HG02610 (cell line): ENCODE data around the gene DAO.
"Not testable (repeated sequence)": the region's sequence is repeated elsewhere in the genome, so short reads cannot be mapped to it uniquely, and the experiment has no call there.

ENCODE experiments used
- ATAC-seq: cut with Tn5 transposase; IDR thresholded peaks from one replicate; pipeline ENCODE4 v1.9.1; 2021; ENCODE audit warnings: mild to moderate bottlenecking, moderate library complexity; ENCODE audit not compliant: unreplicated experiment

Gene DAO

DNA sequence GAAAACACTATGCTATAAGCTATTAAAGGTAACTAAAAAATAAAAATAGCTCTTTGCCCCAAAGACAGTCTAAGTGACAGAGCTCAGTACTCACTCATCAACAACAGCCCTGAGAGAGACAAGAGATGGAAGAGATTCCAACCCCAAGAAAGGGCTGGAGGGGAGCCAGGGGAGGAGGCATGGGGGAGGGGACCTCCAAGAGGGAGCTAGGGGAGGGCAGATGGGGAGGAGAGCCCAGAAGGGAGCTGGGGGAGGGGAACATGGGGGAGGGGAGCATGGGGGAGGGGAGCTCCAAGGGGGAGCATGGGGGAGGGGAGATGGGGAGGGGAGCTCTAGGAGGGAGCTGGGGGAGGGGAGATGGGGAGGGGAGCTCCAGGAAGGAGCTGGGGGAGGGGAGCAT, 30.2 kb upstream of the DAO start:
- ATAC-seq, result no peak

DNA sequence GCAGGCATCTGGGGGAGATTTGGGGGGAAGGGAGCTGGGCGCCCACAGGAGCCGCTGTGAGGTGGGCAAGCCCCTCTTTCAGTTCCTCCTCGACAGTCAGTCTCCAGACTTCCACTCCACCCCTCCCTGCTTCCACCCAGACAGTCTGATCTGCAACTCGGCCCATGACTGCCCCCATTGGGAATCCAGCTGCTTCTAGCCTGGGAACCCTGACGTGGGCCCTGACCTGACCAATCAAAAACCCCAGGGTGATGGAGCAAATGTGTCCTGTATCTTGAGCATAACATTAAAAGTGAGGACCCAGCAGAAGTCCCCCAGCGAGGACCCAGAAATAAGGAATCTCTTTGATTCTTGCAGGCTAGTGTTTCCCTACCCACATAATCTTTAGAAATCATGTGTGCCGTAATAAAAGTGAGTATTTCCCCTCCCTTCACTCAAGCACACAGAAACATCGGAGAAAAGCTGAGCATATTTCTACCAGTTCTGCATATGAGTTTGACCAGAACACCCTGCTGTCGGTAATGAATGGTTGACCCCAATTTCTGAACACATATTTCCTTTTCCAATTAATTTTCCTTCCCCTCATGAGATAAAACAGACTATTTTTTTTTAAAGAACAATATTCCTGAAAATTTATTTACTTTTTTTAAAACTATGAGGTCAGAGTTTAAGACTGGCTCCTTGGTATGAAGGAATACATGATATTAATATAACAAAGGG, 28.9 kb upstream of the DAO start:
- peak; percentile 70 for ATAC-seq

DNA sequence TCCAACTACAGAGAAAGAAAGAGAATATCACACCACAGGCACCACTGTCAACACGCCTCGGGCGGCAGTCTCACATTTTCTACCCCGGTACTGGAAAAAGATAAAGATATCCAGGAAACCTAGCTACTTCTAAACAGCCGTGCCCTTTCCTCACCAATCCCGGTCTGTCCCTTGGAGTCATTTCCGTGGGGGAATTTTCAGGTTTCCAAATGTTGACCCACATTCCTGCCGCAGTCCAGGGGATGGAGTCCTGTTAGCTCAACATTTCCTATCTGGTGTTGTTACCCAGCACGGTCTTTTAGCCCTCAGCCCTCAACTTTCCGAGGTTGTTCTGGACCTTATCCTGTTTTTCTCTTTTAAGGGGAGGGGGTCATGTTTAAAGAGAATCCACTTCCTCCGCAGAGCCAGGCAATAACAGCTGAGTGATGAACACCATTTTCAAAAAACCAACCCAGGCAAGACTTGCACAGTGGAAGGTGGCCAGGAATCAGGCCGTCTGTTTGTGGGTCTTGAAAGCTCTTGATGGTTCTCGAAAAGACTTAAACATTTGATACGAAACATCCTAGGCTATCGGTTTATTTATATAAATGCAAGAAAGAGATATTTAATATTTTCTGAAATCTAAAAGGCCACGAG, 27.1 kb upstream of the DAO start:
- no peak for ATAC-seq

DNA sequence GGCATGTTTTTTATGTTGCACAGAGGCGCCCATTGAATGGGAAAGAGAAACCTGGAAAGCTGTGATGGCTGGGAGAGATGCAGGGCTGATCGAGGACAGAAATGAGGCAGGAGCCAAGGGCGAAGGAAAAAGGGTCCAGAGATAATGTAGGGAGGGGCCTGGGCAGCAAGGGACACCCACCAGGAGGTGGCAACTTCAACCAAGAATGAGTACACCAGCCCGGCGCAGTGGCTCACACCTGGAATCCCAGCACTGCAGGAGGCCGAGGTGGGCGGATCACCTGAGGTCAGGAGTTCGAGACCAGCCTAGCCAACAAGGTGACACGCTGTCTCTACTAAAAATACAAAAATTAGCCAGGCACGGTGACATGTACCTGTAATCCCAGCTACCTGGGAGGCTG, 26.5 kb upstream of the DAO start:
- no peak for ATAC-seq

DNA sequence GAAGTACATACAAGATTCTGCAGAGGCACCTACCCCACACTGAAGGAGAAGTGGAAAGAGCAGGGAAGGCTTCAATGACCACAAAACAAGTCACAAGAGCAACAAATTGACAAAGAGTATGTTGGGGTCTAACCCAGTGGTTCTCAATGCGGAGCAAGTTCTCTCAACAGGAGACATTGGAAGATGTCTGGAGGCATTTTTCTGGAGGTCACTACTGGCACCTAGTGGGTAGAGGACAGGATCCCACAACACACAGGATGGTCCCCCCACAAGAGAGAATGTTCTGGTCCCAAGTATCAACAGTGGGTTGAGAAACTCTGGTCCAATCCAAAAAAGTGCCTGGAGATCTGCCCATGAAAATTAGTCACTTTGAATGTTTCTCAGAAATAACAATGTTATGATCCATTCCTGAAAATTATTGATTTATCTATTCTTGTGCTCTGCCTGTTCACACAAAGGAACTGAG, 25.9 kb upstream of the DAO start:
- no peak for ATAC-seq

DNA sequence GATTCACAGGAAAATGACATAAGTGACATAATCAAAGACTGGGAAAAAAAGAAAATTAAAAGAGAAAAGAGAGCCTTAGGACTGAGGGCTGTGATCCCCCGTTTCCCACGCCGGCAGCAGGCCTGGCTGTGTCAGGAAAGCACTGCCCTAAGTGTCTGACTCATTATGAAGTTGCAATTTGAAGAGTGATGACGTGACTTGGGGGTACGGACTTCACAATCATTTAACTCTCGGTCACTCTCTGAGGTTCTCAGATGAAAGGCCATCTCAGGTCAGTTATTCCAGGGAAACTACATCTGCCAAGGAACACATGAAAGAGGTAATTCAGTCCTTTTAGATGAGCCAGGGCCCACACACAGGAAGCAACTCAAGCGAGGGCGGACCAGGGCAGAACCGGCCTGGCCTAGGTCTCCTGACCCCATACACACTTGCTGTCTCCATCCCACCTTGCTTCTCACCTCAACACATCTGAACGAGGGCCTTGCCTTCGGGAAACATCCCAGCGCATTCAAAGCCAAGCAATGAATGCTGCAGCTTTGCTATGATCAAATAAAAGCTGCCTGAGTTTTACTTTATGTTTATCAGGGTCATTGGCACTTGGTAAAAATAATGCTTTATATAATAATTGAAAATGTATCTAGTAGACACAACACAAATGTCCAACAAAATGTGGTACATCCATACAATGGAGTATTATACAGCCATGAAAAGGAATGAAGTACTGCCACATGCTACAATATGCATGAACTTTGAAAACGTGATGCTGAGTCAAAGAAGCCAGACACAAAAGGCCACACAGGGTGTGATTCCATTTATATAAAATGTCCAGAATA, 25.2 kb upstream of the DAO start:
- ATAC-seq, result peak; percentile 30

DNA sequence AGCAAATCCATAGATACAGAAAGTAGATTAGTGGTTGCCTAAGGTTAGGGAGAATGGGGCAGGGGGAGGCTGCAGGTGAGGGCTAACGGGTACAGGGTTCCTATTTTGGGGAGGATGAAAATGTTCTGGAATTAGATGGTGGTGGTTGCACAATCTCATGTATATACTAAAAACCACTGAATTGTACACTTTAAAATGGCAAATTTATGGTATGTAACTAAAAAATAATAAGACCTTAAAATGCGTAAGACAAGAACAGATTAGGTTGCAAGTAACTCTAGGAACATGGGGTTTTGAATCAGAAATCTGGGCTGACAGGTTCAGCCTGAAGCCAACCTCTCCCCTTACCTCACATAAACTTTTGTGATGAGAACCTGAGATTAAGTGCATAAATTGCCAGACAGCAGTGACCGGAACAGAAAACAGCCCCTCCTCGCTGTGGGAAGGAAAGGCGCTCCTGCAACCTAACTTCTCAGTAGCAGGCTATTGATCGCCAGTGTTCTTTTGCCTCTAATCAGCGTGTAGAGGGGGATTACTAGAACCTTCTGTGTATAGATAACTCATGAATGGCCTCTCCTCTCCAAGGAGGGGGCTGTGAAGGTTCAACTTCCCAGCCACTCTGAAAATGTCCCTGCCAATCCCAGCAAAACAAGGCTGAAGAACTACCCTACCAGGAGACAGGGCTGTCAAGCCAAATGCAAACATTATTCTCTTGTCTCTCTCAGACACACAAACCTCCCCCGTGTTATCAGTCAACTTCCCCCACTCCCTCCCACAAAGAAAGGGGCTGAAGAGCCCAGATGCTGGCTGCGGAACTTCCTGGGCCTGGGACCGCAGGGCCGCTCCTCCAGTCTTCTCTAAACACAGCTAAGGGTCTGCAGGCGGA, 24.4 kb upstream of the DAO start:
- ATAC-seq, result no peak

DNA sequence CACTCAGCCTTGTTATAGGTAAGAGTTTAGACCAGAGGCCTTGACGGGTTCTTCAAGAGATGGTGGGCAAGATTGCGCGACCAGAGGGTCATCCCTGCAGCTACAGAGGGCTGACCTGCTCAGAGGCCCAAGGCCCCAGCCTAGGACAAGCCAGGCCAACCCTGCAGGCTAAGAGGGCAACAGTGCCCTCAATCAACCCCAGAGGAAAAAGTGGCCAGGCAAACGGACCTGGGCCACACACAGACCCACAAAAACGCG, 23.8 kb upstream of the DAO start:
- no peak for ATAC-seq

DNA sequence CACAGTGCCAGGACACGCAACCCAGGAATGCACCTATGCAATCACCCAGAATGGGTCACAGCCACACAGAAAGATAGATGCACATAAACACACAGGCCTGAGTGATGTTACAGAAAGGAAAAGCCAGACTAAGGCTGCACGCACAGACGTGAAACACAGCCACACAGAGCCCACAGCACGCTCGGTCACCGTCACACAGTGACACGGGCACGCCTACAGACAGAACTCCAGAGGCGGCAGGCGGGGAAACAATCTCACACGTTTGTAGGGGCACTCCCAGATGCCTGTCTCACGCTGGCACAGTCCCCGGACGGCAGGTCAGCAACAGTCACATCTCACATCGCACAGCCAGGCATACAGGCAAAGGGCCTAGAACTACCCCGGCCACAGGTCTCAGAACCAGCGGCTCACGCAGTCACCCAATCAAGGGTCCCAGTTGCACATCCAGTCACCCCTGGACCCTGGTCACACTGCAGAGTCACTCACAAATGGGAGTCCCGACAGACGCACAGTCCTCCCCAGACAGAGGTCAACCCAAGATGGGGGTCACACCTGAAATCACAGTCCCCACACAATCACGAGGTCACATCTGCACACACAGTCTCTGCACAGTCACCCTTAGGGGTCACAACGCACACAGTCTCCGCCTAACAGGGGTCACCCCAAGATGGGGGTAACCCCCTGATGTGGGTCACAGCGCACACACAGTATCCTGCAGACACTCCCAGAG, 23.3 kb upstream of the DAO start:
- peak; percentile 17 for ATAC-seq

DNA sequence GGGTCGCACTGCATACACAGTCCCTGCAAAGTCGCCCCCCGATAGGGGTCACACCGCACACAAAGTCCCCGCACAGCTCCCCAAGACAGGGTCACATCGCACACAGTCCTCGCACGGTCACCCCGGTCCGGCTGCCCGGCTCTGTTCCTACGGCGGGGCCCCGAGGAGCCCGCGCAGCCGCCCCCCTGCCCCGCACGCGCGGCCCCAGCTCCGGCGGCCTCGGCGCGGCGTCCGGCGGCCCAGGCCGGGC, 22.8 kb upstream of the DAO start:
- ATAC-seq, result no peak

DNA sequence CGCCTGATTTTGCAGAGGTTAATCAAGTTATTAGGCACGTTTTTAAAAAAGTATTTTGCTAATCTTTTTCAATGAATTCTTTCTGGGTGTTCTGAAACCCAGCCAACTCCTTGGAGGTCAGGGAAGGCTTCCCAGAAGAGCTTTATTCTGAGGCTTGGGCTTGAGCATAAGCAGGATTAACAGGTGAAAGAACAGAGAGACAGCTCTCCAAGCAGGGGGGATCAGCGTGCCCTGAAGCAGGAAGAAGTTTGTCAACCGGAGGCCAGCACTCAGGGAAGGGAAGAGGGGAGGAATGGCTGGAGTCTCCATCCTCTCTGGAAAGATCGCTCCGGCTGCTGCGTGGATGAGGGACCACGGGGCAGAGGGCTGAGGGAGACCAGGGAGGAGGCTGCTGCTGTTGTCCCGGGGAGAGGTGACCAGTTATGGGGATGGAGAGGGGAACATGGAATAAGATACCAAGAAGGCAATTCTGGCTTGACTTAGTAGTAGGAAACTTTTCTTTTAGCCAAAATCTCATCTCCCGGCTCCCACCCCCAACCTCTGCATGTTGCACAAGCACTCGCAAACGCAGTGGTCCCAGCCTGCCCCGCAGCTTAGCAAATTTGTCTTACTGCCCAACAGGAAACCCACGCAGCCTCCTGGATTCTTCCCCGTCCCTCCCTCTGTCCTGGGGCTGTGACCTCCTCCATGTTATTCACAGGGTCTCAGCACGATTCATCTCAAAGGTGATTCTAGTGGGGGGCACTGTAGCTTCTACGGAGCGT, 21.4 kb upstream of the DAO start:
- ATAC-seq, result no peak

DNA sequence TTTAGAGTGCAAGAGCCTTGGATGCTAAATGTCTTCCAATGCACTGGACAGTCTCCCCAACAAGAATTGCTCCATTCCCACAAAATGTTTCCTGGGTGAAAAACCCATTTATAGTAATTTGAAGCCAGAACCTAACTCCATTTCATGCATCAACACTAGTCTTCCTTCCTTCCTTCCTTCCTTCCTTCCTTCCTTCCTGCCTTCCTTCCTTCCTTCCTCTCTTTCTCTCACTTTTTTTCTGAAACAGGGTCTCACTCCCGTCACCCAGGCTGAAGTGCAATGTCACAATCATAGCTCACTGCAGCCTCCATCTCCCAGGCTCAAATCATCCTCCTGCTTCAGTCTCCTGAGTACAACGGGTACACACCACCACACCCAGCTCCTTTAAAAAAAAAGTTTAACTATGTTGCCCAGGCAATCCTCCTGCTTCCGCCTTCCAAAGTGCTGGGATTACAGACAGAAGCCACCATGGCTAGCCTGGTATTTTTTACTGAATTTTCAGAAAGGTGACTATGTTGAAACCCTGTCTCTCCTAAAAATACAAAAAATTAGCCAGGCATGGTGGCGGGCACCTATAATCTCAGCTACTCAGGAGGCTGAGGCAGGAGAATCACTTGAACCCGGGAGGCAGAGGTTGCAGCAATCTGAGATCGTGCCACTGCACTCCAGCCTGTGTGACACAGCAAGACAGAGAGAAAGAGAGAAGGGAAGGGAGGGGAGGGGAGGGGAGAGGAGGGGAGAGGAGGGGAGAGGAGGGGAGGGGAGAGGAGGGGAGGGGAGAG, 20.6 kb upstream of the DAO start:
- ATAC-seq, result not testable (repeated sequence)

DNA sequence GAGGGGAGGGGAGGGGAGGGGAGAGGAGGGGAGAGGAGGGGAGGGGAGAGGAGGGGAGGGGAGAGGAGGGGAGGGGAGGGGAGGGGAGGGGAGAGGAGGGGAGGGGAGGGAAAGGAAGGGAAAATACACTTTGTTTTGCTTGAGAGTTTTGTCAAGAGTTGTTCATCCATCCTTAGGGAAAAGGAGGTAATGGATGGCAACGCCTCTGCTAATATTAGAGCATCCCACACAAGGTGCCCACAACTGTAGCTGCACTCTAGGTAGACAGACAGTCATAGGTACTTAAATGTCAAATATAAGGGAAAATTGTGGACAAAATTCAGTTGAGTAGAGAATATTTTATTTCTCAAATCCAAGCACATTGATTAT, 20.0 kb upstream of the DAO start:
- no peak for ATAC-seq

DNA sequence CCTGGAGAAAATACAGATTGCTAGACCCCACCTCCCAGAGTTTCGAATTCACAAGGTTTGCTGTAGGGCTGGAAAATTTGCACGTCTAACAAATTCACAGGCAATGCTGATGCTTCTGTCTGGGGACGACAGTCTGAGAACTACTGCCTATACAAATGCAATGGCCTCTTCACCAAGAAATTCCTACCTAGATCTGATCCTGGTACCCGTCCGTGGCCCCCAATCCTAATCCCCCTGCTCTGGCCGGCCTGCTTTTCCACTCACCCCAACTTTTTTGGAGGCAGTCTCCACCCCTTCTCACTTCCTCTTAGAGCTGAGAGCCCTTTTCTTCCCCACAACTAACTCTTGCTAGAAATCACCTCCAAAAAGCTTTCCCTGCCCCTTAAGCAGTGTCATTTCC, 19.4 kb upstream of the DAO start:
- ATAC-seq, result no peak

DNA sequence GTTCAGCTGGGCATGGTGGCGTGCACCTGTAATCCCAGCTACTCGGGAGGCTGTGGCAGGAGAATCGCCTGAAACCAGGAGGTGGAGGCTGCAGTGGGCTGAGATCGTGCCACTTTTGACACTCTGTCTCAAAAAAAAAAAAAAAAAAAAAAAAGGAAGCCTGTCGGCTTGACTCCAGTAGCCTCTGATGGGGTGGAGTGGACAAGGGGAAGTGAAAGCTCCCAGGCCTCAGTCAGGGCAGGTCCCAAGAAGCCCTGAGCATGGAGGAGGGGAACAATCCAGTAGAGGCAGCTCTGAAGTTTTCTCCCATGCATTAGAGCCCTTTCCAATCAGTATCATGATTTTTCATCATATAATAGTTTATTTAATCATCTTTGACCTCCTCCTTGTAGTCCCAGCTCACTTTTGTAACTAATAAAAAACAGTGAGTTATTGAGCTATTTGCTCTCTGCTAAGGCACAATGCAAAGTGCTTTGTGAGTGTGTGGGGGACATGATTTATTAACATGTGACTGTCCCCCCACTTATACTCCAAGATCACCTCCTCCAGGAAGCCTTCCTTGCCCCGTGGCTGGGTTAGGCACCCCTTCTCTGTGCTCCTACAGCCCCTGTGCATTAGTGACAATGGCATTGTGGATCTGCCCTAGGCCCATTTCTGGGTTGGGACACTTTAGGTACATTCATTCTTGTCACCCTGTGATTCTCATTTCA, 17.9 kb upstream of the DAO start:
- no peak for ATAC-seq

DNA sequence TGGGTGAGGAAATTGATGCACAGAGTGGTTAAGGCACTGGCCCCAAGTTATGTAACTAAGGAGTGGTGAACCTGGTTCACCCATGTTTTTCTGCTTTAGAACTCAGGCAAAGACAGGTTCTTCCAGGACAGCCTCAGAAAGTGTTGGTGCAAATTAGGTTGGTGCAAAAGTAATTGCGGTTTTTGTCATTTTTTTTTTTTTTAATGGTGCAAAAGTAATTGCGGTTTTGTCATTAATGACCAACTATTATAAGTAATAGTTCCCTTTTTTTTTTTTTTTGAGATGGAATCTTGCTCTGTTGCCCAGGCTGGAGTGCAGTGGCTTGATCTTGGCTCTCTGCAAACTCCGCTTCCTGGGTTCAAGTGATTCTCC, 17.3 kb upstream of the DAO start:
- no peak for ATAC-seq

DNA sequence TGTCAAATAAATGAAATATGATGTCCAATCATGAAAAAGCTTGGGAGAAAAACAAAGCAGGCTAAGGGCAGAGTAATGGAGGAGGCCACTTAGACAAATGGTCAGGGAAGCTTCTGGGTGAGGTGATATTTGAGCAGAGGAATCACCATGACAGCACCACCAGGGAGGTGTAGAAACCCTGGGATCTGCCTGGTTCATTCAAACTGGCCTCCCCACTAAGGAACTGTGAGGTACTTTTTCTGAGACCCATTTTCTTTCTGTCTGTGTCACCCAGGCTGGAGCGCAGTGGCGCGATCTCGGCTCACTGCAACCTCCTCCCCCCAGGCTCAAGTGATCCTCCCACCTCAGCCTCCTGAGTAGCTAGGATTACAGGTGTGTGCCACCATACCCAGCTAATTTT, 14.7 kb upstream of the DAO start:
- no peak for ATAC-seq

DNA sequence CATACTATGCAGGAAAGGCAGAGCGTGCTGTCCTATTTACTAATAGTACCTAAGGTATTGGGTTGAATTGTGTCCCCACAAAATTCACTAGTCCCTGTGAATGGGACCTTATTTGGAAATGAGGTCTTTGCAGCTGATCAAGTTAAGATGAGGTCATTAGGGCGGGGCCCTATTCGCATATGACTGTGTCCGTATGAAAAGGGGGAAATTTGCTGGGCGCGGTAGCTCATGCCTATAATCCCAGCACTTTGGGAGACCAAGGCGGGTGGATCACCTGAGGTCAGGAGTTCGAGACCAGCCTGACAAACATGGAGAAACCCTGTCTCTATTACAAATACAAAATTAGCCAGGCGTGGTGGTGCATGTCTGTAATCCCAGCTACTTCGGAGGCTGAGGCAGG, 13.8 kb upstream of the DAO start:
- not testable (repeated sequence) for ATAC-seq

DNA sequence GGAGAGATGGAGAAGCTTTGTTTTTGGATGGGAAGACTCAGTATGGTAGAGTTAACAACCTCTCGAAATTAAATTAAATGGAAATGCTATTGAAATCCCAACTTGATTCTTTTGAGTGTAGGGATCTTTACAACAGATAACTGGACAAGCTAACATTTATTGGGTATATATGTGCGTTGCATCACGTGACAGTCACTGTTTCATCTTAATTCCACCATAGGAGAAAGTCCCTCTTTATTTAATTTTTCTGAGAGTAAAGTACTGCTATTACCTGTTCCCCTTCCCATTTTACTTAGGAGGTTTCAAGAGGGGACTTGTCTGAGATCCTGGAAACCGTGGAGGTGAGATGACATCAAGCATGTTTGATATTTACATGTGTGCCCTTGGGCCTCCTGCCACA, 11.1 kb upstream of the DAO start:
- ATAC-seq, result no peak
